Endothelial cell (in vitro differentiated cells): ENCODE measurements around the gene TSC22D2. TPM values are rescaled to one million over a fixed set of nuclear protein-coding genes. Genes with fewer than 3 reads are reported as not detected.

Source experiments
- DNase-seq: peaks from one replicate; pipeline ENCODE4 v3.0.0; 2021; ENCODE audit warnings: low spot score
- H3K27ac Mint-ChIP-seq: one replicate; pipeline ENCODE4 v1.8.0; 2021; ENCODE audit warnings: mixed read lengths, inconsistent platforms; ENCODE audit not compliant: unreplicated experiment
- H3K27me3 Mint-ChIP-seq: one replicate; pipeline ENCODE4 v1.8.0; 2021; ENCODE audit warnings: mild to moderate bottlenecking, moderate library complexity, mixed read lengths, inconsistent platforms; ENCODE audit not compliant: unreplicated experiment
- H3K36me3 Mint-ChIP-seq: one replicate; pipeline ENCODE4 v1.8.0; 2021; ENCODE audit warnings: mild to moderate bottlenecking, low read depth, mixed read lengths, inconsistent platforms; ENCODE audit not compliant: unreplicated experiment
- H3K4me1 Mint-ChIP-seq: one replicate; pipeline ENCODE4 v1.8.0; 2021; ENCODE audit warnings: mild to moderate bottlenecking, mixed read lengths, inconsistent platforms; ENCODE audit not compliant: unreplicated experiment
- H3K4me3 Mint-ChIP-seq: one replicate; pipeline ENCODE4 v1.8.0; 2021; ENCODE audit warnings: mild to moderate bottlenecking, mixed read lengths, inconsistent platforms; ENCODE audit not compliant: unreplicated experiment
- H3K9me3 Mint-ChIP-seq: one replicate; pipeline ENCODE4 v1.8.0; 2021; ENCODE audit warnings: mixed read lengths, inconsistent platforms; ENCODE audit not compliant: unreplicated experiment
- total RNA-seq: library from RNA; stranded (reverse); fragmentation: NEBNext Ultra II Directional; extraction: Animal tissue kit (Norgen Biotek cat#: 25700); gene quantifications from one replicate; pipeline ENCODE4 v1.2.1, GENCODE V29; 2021; ENCODE audit not compliant: unreplicated experiment
- TF ChIP-seq, protein P1 (sequence below): fragments of 200-600 bp; sonication (generic); IDR thresholded peaks from one replicate; pipeline ENCODE4 v1.5.0; 2021; ENCODE audit warnings: antibody characterized with exemption; ENCODE audit not compliant: unreplicated experiment

Gene TSC22D2
- total RNA-seq, 1 donor from 2014 or later: 38.8 TPM

DNA sequence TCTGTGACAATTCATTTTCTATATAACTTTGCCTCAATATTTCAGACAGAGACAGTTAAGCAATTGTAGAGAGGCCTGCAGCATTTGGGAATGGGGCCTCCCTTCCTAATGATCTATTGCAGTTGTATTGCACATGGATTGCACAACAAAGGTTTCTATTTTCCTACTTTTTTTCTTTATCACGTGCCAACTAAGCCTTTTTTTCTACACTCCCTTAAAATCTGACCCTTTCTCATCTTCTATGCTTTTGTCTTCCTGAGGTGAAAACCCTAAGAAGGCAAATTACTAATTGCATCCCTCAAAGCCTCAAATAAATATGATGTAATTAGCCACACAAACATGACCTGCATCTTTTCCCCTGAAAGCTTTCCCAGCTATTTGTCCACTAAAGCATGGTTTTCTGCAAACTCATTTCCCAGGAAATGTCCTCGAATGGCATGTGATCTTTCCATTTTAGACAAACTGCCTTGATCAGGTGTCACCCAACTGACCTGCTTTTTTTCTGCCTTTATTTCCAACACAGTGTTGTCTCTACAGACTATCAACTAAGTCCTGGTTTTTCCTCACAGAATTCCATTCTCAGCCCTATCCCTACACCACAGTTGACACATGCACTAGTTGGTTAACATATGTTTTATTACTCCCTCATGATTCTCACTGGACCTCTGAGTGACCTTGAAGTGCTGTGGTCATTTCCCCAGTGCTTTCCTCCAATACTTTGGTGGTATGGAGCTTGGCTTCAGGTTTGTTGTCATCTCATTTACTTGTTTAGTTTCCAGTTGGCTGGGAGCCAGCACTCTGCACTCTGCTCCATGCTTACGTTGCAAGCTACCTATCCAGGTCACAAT lies 31.9 kb upstream of the TSC22D2 start:
- Mint-ChIP-seq H3K27ac (no peak overlapping the region), H3K27me3 (no peaks in the 10 kb centered on the region), H3K4me1 (peaks cover 4% of the 10 kb centered on the region), H3K4me3 (no peak overlapping the region), H3K36me3 (no peaks in the 10 kb centered on the region), H3K9me3 (no peaks in the 10 kb centered on the region)
- TF ChIP-seq, protein P1, sequence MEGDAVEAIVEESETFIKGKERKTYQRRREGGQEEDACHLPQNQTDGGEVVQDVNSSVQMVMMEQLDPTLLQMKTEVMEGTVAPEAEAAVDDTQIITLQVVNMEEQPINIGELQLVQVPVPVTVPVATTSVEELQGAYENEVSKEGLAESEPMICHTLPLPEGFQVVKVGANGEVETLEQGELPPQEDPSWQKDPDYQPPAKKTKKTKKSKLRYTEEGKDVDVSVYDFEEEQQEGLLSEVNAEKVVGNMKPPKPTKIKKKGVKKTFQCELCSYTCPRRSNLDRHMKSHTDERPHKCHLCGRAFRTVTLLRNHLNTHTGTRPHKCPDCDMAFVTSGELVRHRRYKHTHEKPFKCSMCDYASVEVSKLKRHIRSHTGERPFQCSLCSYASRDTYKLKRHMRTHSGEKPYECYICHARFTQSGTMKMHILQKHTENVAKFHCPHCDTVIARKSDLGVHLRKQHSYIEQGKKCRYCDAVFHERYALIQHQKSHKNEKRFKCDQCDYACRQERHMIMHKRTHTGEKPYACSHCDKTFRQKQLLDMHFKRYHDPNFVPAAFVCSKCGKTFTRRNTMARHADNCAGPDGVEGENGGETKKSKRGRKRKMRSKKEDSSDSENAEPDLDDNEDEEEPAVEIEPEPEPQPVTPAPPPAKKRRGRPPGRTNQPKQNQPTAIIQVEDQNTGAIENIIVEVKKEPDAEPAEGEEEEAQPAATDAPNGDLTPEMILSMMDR: no peak
- no peak for DNase-seq

DNA sequence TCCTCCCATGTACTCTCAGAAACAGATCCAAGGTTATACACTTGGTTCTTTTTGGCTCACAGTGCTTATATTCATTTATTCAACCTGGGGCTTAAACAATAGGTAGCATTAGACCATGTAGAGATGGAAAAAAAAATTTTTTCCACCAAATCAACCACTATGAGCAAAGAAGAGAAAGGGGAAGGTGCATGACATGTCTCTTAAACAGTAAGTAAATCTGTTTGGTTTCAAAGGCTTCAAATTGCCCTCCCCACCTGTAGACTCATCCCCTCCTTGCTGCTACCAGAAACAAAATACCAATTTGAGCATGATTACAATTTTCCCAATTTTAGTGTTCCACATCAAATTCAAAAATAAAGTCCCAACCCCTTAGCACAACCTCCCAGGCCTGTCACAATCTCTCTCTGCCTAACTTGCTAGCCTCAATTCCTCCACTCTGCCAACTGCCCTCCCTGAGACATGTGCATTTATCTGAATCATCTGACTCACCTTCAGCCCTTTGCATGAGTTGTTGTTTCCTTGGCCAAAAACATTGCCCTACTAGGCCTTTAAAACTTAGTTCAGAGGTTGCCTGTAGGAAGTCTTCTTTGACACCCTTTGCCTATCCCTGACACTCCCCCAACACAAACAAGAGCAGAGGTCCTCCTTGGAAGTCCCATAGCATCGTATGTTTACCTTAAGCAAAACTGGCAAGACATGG lies 30.3 kb upstream of the TSC22D2 start:
- Mint-ChIP-seq H3K9me3 (no peaks in the 10 kb centered on the region), H3K36me3 (no peaks in the 10 kb centered on the region), H3K27me3 (no peaks in the 10 kb centered on the region), H3K4me1 (peaks cover 4% of the 10 kb centered on the region), H3K4me3 (no peak overlapping the region), H3K27ac (no peak overlapping the region)
- no peak for DNase-seq
- TF ChIP-seq, protein P1: no peak

DNA sequence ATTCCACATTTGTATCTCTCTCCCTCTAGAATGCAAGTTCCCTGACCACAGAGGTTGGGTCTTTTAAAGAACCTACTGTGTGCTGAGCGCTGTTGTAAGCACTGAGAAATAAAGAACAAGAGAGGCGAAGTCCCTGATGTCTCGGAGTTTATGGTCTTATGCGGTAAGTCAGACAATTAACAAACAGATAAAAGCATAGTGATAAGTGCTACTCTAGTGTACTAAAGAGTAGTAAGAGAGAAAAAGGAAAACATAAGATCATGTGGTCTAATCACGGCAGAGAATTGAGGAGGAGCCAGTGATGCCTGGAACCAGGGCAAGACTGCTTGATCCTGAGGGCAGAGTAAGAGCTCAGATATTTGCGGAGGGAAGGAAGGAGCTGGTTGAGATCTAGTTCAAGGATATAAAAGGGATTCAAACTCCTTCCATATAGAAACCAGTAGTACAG lies 29.8 kb upstream of the TSC22D2 start:
- TF ChIP-seq, protein P1: no peak
- H3K4me3 Mint-ChIP-seq: no peak overlapping the region
- no peaks in the 10 kb centered on the region for H3K9me3 Mint-ChIP-seq
- no peaks in the 10 kb centered on the region for H3K36me3 Mint-ChIP-seq
- no peak for DNase-seq
- peaks cover 4% of the 10 kb centered on the region for H3K4me1 Mint-ChIP-seq
- H3K27me3 Mint-ChIP-seq: no peaks in the 10 kb centered on the region
- H3K27ac Mint-ChIP-seq: no peak overlapping the region

DNA sequence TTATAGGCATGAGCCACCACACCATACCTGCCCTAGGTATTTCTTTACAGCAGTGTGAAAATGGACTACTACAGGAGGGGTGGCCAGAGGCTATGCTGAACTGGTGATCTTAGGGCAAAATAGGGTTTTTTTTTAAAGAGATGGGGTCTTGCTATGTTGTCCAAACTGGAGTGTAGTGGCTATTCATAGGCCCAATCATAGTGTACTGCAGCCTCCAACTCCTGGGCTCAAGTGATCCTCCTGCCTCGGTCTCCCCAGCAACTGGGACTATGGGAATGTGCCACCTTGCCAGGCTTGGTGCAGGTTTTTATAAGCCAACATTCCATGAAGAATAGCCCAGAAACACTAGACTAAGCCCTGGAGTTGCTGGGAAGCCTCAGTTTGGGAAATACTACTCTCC lies 28.6 kb upstream of the TSC22D2 start:
- H3K4me3 Mint-ChIP-seq: no peak overlapping the region
- H3K27ac Mint-ChIP-seq: no peak overlapping the region
- no peaks in the 10 kb centered on the region for H3K36me3 Mint-ChIP-seq
- peaks cover 4% of the 10 kb centered on the region for H3K4me1 Mint-ChIP-seq
- no peaks in the 10 kb centered on the region for H3K27me3 Mint-ChIP-seq
- no peak for DNase-seq
- TF ChIP-seq, protein P1: no peak
- H3K9me3 Mint-ChIP-seq: no peaks in the 10 kb centered on the region
